ENCODE measurements around the gene MED16.
A peak's percentile ranks its signal among the peaks of the same experiment; 100 is the strongest.
"Not testable (repeated sequence)": the region's sequence is repeated elsewhere in the genome, so short reads cannot be mapped to it uniquely, and the experiment has no call there.

Gene MED16

GRCh38 chr19:888581-889385, 4.2 kb downstream of the MED16 start:
- DNase-seq: no peak

GRCh38 chr19:887599-887998, 5.4 kb downstream of the MED16 start:
- DNase-seq: no peak

GRCh38 chr19:887072-887471, 5.9 kb downstream of the MED16 start:
- DNase-seq: peak; percentile 47

GRCh38 chr19:885536-886224, 7.3 kb downstream of the MED16 start:
- no peak for DNase-seq

- DNase-seq: no peak
Measured at GRCh38 chr19:884420-885211, 8.4 kb downstream of the MED16 start.

- no peak for DNase-seq
Measured at GRCh38 chr19:883661-884211, 9.3 kb downstream of the MED16 start.

- DNase-seq: no peak
Measured at GRCh38 chr19:882871-883497, 10.0 kb downstream of the MED16 start.

GRCh38 chr19:881385-882071, 11.5 kb downstream of the MED16 start:
- no peak for DNase-seq

GRCh38 chr19:879711-880438, 13.1 kb downstream of the MED16 start:
- no peak for DNase-seq

- not testable (repeated sequence) for DNase-seq
Measured at GRCh38 chr19:878751-879561, 14.0 kb downstream of the MED16 start.

GRCh38 chr19:877992-878660, 14.9 kb downstream of the MED16 start:
- DNase-seq: not testable (repeated sequence)

GRCh38 chr19:876780-877314, 16.1 kb downstream of the MED16 start:
- DNase-seq: no peak

- no peak for DNase-seq
Measured at GRCh38 chr19:876089-876488, 16.9 kb downstream of the MED16 start.

GRCh38 chr19:875265-875879, 17.6 kb downstream of the MED16 start:
- no peak for DNase-seq

GRCh38 chr19:873561-874041, 19.4 kb downstream of the MED16 start:
- DNase-seq: no peak

GRCh38 chr19:873084-873483, 19.9 kb downstream of the MED16 start:
- DNase-seq: peak; percentile 67

- peak; percentile 75 for DNase-seq
Measured at GRCh38 chr19:872266-872951, 20.6 kb downstream of the MED16 start.
